GM12801 (cell line): Measurements from ENCODE around the gene BCO1.

Experiments used
- TF ChIP-seq, protein P1 (sequence below): IDR thresholded peaks from one replicate; pipeline ENCODE4 v1.5.1; 2011; ENCODE audit warnings: control low read depth; ENCODE audit not compliant: insufficient read length; ENCODE audit errors: extremely low read depth

Gene BCO1

DNA sequence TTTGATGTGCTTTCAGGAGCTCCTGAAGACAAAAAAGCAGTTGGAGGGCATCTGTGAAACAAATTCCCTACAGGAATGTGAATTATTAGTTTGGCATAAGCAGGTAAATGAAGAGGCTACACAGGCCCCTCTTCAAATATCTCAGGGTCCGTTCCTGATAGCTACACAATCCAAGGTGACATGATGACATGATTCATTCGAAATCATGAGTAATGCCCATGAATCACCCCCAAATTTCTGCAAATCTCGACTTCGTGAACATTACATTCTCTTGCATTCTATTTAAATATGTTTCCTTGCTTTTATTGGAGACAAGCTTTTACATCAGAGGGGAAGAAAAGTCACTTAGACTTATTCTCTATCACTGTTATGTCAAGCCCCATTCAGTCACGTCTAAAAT lies 98.6 kb downstream of the BCO1 start:
- TF ChIP-seq, protein P1, sequence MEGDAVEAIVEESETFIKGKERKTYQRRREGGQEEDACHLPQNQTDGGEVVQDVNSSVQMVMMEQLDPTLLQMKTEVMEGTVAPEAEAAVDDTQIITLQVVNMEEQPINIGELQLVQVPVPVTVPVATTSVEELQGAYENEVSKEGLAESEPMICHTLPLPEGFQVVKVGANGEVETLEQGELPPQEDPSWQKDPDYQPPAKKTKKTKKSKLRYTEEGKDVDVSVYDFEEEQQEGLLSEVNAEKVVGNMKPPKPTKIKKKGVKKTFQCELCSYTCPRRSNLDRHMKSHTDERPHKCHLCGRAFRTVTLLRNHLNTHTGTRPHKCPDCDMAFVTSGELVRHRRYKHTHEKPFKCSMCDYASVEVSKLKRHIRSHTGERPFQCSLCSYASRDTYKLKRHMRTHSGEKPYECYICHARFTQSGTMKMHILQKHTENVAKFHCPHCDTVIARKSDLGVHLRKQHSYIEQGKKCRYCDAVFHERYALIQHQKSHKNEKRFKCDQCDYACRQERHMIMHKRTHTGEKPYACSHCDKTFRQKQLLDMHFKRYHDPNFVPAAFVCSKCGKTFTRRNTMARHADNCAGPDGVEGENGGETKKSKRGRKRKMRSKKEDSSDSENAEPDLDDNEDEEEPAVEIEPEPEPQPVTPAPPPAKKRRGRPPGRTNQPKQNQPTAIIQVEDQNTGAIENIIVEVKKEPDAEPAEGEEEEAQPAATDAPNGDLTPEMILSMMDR, result no peak
